HG03520 (cell line): ENCODE measurements around the gene TAF1C.
A peak's percentile ranks its signal among the peaks of the same experiment; 100 is the strongest.
"Not testable (repeated sequence)": the region's sequence is repeated elsewhere in the genome, so short reads cannot be mapped to it uniquely, and the experiment has no call there.

ENCODE experiments used
- ATAC-seq: cut with Tn5 transposase; IDR thresholded peaks from one replicate; pipeline ENCODE4 v1.9.1; 2021; ENCODE audit warnings: mild to moderate bottlenecking, moderate library complexity; ENCODE audit not compliant: unreplicated experiment

The TAF1C gene

GRCh38 chr16:84186685-84187437, at the start of gene TAF1C:
Gene TAF1C, minus strand, starts transcription at chr16:84187057. Its CDS starts 2,069 bp downstream, at chr16:84184988.
- peak; percentile 94 for ATAC-seq

- no peak for ATAC-seq
These were observed 47.7 kb upstream of the TAF1C start for GRCh38 chr16:84234321-84235241.

- ATAC-seq, result no peak
These were observed 46.9 kb upstream of the TAF1C start for GRCh38 chr16:84233748-84234147.

GRCh38 chr16:84232969-84233368, 46.1 kb upstream of the TAF1C start:
- no peak for ATAC-seq

- ATAC-seq, result no peak
These were observed 45.2 kb upstream of the TAF1C start for GRCh38 chr16:84232060-84232459.

- no peak for ATAC-seq
These were observed 42.6 kb upstream of the TAF1C start for GRCh38 chr16:84229471-84229870.

- ATAC-seq, result no peak
These were observed 41.5 kb upstream of the TAF1C start for GRCh38 chr16:84228256-84228838.

GRCh38 chr16:84227548-84227947, 40.7 kb upstream of the TAF1C start:
- no peak for ATAC-seq

GRCh38 chr16:84226026-84226425, 39.2 kb upstream of the TAF1C start:
- ATAC-seq, result no peak

GRCh38 chr16:84225571-84225970, 38.7 kb upstream of the TAF1C start:
- ATAC-seq, result no peak

- ATAC-seq, result no peak
These were observed 38.3 kb upstream of the TAF1C start for GRCh38 chr16:84225126-84225525.

- no peak for ATAC-seq
These were observed 37.7 kb upstream of the TAF1C start for GRCh38 chr16:84224554-84224953.

GRCh38 chr16:84223456-84223855, 36.6 kb upstream of the TAF1C start:
- no peak for ATAC-seq

- no peak for ATAC-seq
These were observed 34.0 kb upstream of the TAF1C start for GRCh38 chr16:84220851-84221250.

GRCh38 chr16:84218956-84219355, 32.1 kb upstream of the TAF1C start:
- no peak for ATAC-seq

- no peak for ATAC-seq
These were observed 31.4 kb upstream of the TAF1C start for GRCh38 chr16:84218176-84218823.

GRCh38 chr16:84216144-84216543, 29.3 kb upstream of the TAF1C start:
- ATAC-seq, result not testable (repeated sequence)

GRCh38 chr16:84215531-84215930, 28.7 kb upstream of the TAF1C start:
- no peak for ATAC-seq

GRCh38 chr16:84214451-84215066, 27.7 kb upstream of the TAF1C start:
- no peak for ATAC-seq

- ATAC-seq, result no peak
These were observed 25.8 kb upstream of the TAF1C start for GRCh38 chr16:84212631-84213030.

- ATAC-seq, result no peak
These were observed 25.3 kb upstream of the TAF1C start for GRCh38 chr16:84212154-84212553.
